GM19463 (cell line): Measurements from ENCODE around the gene PIGW.
"Not testable (repeated sequence)": the region's sequence is repeated elsewhere in the genome, so short reads cannot be mapped to it uniquely, and the experiment has no call there.

Experiments
- ATAC-seq: cut with Tn5 transposase; IDR thresholded peaks from one replicate; pipeline ENCODE4 v1.9.1; 2021; ENCODE audit warnings: mild to moderate bottlenecking, moderate library complexity; ENCODE audit not compliant: unreplicated experiment

Gene PIGW

GRCh38 chr17:36507266-36507665, 27.5 kb upstream of the PIGW start:
- ATAC-seq, result no peak

DNA sequence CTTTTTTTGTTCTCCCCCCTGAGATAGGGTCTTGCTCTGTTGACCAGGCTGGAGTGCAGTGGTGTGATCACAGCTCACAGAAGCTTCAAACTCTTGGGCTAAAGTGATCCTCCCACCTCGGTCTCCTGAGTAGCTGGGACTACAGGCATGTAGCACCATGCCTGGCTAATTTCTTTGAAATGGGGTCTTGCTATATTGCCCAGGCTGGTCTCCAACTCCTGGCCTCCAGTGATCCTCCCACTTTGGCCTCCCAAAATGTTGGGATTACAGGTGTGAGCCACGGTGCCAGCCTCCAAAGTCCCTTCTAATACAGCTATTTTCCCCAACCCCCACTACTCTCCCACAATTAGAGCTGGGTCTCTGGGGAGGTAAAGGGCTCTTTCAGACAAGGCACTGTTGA, 26.3 kb upstream of the PIGW start:
- not testable (repeated sequence) for ATAC-seq

DNA sequence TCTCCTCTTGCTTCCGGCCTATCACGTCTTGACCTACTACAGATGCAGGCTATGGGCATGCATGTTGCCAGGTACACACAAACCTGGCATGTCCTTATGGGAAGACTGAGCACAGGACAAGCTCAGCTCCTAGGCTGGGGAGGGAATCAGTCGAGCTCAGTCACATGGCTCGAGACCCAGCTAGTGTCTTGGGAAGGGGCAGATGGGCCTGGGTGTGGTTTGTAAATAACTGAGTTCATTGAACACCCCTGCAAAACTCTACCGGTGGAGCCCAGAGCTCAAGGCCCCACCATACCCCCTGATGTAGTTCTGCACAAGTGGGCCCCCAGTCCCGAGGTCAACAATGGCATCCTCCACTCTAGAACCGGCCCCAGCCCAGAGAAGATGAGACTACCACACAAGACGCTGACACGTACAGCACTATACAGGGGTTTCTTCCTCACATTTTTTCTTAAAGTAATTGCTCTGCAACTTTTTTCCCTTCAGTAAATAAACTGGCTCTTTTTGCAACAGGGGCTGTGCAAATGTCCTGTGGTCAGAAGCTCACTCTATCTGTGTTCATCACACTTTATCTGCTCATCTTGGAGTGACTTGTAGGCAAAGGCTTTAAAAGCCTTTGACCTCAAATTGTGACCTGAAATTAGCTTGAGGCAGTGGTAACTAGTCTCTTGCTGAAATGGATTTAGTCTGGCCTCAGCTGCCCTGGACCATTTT, 25.4 kb upstream of the PIGW start:
- ATAC-seq, result no peak

DNA sequence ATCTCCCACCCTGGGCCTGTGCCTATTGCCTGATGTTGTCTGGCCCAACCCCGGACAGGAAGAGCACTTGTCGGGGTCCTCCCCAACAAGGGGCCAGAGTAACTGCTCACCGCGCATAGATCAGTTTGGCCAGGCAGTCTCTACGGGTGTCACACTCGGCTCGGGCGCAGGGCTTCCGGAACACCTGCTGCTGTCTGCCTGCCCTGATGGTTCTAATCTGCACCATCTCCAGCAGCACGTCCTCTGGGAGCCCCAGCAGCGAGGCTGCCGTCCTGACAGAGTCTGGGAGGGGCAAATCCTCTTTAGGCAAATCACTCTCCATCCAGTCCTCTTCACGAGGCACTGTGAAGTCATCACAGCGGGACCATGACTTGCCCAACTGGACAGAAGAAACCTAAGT, 24.2 kb upstream of the PIGW start:
- ATAC-seq, result no peak

DNA sequence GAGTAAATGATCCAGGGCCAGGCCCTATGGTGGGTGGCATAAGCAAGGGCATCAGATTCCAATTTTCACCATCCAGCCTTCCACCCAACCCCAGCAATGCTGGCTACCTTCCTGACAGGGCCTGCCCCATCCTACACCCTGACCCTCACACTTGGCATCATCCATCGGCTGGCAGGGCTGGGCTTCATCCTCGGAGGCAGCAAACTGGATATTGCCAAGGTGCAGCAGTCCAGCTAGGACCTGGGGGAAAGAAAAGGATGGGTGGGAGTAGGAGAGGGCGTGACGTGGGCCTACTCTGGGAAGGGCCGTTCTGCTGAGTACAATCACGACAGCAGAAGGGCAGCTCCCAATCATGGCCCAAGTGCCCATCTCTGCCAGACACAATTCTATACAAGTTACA, 23.6 kb upstream of the PIGW start:
- no peak for ATAC-seq

DNA sequence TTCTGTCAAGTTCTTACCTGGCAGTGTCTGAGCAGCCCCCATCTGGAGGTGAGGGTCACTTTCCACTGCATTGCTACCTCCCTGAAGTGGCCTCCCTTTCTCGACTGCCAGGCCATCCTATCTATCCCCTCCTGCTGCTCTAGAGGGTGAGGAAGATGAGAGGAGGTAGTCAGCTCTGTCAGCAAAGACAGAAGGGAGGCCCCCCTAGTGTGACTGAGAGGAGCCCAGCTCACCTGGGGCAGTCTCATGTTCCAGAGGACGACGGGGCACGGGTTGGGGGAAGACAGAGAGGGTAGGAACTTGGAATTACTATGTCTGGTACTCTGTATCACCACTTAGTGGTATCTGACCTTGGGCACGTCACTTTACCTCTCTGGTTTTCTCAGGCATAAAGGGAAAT, 22.1 kb upstream of the PIGW start:
- no peak for ATAC-seq

GRCh38 chr17:36514856-36515255, 19.9 kb upstream of the PIGW start:
- ATAC-seq, result no peak

DNA sequence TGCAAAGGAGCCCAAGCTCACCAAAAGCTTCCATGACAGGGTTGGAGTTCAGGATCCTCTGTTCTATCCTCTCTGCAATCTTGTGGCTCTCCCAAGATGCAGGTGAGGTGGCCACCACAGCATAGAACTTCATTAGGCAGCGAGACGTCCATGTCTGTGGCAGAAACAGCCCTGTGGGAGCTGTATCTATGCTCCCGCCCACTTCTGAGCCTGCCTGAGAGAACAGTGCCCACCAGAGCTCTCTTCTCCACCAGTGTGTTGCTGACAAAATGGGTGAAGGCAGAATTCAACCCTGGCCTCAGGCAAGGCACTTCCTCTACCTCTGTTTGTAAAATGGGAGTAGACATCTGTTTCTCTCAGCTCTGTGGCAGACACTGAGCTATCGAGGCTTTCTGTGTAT, 18.9 kb upstream of the PIGW start:
- ATAC-seq, result no peak

DNA sequence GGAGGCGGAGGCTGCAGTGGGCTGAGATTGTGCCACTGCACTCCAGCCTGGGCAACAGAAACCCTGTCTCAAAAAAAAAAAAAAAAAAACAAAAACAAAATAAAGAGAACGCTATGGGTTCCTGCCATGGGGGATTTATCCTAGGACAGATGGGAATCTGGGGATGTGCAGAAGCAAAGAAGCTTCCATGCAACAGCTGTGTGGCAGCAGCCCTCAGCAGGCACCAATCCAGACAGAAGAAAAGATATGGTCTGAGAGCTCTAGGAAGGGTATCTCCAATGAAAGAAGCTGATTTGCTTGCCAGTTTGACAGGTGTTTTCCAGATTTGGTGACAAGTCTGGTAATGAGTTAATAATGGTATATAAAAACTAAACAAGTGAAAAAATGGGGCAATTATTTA, 11.7 kb upstream of the PIGW start:
- ATAC-seq, result no peak

GRCh38 chr17:36524428-36524876, 10.3 kb upstream of the PIGW start:
- ATAC-seq, result no peak

GRCh38 chr17:36525113-36525512, 9.7 kb upstream of the PIGW start:
- ATAC-seq, result no peak

GRCh38 chr17:36525888-36526287, 8.9 kb upstream of the PIGW start:
- no peak for ATAC-seq

GRCh38 chr17:36527621-36528250, 7.1 kb upstream of the PIGW start:
- no peak for ATAC-seq

GRCh38 chr17:36529121-36529520, 5.7 kb upstream of the PIGW start:
- no peak for ATAC-seq

DNA sequence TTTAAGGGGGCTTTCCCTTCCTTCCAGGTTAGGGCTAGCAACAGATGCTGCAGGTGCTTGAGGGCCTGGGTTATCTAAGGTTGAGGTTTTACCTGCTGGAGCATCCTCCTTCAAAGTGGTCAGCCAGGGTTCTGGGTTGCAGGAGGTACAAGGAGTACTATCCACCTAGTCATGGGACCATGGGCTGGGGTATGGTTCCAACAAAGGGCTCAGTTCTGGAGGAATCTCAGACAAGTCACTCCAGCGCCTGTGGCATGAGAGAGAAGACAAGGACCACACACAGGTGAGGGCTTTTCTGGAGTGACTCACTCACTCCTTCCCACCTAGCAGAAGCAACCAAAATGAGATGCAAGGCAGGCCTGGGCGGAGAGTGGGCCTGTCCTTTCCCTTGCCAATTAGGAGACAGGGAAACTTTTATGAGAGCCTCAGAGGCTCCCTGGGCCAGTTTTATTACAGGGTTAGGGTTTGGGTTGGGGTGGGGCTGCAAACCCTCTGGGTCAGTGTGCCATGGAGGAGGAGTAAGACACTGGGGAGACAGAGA, 2.3 kb upstream of the PIGW start:
- no peak for ATAC-seq

DNA sequence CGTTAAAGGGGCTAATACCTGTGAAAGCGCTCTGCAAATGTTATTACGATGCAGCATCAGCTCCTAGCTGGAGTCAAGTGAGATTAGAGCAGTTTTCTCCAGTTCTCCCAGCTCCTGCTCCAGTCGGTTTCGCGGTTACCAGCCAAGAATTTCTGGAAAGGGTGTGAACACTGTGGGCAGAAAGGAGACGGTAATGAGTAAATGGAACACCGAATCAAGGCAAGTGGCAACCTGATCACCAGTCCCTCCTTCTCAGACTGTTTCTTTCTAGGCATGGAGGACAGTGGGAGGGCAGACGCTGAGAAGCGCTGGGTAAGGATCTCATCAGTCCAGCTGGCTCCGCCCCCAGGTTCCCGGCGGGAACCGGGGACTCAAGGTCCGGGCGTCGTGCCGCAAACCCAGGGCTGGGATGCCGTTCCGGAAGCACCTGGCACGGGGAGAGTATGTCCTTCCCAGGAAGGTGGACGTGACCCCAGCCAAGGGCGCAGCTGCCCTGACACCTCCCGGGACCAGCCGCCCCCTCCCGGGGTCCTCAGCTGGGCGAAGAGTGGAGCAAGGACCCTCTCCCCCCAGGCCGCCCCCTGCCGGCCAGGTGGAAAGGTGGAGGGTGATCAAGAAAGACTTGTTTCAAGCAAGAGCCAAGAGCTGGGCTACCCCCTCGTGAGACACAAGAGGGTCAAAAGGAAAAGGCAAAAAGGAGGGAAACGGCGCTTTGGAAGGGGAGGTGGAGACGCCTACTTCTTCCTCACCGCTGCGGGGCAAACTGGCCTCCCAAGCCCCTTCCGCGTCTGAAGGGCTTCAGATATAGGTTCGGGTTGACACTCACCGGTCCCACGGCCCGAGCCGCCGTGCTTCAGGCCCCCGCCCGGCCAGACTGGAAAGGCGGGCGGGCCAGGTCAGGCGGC, 600 bp upstream of the PIGW start:
- peak; percentile 30 for ATAC-seq

DNA sequence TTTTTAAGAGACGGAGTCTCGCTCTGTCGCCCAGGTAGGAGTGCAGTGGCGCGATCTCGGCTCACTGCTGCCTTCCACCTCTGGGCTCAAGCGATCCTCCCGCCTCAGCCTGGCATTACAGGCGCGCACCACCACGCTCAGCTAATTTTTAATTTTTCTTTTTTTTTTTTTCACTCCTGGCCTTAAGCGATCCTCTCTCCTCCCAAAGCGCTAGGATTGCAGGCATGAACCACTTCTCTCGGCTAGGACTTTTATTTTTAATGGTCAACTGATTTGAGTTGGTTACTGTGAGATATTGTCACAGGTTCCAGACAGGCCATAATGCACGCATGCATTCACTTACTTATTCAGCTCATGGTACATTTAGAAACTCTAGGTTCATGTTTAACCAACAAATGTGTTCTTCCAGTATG, 888 bp downstream of the PIGW start:
- ATAC-seq, result peak; percentile 15

- ATAC-seq, result no peak
Measured at GRCh38 chr17:36540696-36541095, 5.9 kb downstream of the PIGW start.

- no peak for ATAC-seq
Measured at GRCh38 chr17:36542755-36543154, 8.0 kb downstream of the PIGW start.

DNA sequence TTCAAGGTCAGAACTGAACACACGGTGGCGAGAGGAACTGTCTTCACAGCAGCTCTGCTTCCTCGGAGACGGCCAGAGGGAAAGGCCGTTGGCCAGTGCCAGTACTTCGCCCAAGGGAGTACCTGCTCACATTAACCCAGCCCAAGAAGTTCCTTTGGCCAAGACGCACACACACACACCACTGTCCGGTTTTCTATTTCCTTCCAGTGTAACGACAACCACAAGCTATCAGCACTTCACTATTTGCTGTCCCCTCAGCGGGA, 9.2 kb downstream of the PIGW start:
- ATAC-seq, result no peak

DNA sequence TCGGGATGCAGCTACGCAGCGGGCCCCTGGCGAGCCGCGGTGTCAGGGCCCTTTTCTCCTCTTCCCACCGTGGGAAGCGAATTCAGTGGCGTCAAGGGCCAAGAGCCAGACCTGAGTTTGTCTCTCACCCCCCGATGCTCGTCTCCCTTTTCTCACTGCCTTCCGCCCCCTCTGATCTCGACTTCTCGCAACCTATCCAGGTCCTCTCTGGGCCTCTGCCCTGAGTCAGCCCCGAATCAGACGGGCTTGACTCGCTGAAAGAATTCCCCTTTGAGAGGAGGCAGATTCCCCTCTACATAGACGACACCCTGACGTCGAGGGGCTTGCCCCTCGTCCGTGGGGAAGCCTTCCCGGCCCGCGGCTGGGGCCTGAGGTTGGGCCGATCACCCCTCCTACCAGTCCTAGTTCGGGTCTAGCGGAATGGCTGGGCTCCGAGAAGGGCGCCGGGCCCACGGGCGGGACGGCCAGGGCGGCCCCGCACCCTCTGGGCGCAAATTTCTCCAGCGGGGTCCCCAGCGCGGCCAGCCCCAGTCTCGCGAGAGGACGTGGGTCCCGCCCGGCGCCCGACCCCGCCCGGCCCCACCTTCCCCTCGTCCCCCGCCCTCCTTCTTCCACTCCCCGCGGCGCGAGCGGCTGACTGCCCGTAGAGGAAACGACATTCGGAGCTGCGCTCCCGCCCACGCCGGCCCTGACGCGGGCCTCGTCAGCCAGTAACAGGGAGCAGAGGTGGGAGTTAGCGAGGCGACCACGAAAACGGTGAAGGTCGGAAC, 9.7 kb downstream of the PIGW start, which contains the start of gene GGNBP2:
Gene GGNBP2 (plus strand): TSS at position 613 of the 770 bp plus-strand sequence. CDS start 806 bp downstream, outside the sequence.
- ATAC-seq, result peak; percentile 56
